Ecto neural progenitor cell (in vitro differentiated cells): Measurements from ENCODE around the gene BPIFA1.
A peak's percentile ranks its signal among the peaks of the same experiment; 100 is the strongest.

ENCODE experiments used
- DNase-seq: peaks from one replicate; pipeline ENCODE4 v3.0.0-alpha.2; 2018; ENCODE audit warnings: low spot score

Gene BPIFA1

GRCh38 chr20:33235696-33236095, at the start of gene BPIFA1:
BPIFA1 (plus strand) TSS chr20:33235996; CDS start chr20:33237712, 1,716 bp downstream.
- no peak for DNase-seq

DNA sequence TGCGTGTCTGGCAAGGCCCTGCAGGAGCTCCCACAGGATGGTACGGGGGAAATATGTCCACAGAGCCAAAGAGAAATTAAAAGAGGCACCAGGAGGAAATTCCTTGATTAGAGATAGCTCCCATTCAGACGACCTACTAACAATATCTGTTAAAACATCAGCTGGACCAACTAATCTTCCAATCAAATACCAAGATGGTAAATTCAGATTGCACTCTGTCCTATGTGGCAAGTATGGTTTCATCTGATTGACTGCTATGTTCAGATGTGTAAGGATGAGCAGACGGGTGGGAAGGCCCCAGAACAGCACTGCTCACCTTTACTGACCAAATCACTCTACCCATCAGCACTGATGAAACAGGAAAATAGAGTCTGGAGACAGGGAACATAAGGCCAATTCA, 48.3 kb upstream of the BPIFA1 start:
- DNase-seq = no peak

GRCh38 chr20:33188421-33188820, 47.4 kb upstream of the BPIFA1 start:
- no peak for DNase-seq

- DNase-seq = no peak
These were observed 44.3 kb upstream of the BPIFA1 start for GRCh38 chr20:33191484-33191883.

- no peak for DNase-seq
These were observed 43.8 kb upstream of the BPIFA1 start for GRCh38 chr20:33191955-33192354.

- DNase-seq = no peak
These were observed 42.8 kb upstream of the BPIFA1 start for GRCh38 chr20:33192912-33193501.

- no peak for DNase-seq
These were observed 36.8 kb upstream of the BPIFA1 start for GRCh38 chr20:33199026-33199425.

DNA sequence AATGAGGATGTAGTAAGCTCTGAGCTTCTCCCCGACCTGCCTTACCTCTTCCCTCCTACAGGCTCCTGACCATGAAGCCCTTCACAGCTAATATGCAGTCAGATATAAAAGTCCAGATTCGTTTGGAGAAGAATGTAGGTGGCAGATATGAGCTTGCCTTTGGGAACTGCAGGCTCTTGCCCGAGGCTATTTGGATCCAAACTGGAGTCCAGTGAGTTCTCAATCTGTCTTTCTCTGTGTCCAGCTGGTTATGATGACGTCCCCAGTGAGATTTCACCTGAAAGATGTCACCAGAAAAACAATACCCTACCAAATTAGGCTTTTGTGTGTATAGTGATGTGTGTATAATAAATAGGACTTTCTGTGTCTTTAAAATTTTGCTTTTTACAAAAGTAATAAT, 33.3 kb upstream of the BPIFA1 start:
- no peak for DNase-seq

GRCh38 chr20:33203444-33203843, 32.4 kb upstream of the BPIFA1 start:
- no peak for DNase-seq

GRCh38 chr20:33209789-33210188, 26.0 kb upstream of the BPIFA1 start:
- DNase-seq = peak; percentile 86

DNA sequence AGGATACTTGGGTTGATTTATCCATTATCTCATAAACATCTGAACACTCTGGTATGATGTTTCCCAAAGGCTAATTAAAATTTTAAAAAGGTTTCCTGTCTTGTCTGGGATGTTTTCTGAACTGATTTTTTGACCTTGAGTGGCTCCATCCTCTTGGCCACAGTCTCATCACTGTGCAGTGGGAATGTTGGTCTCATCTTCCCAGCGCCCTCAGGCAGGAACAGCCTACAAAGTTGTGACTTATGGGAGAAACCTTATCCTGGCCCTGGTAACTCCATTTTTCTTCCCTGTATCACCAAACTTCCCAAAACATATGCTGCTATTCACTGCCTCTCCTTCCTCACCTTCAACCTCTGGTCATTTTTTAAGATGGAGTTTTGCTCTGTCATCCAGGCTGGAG, 25.4 kb upstream of the BPIFA1 start:
- no peak for DNase-seq

DNA sequence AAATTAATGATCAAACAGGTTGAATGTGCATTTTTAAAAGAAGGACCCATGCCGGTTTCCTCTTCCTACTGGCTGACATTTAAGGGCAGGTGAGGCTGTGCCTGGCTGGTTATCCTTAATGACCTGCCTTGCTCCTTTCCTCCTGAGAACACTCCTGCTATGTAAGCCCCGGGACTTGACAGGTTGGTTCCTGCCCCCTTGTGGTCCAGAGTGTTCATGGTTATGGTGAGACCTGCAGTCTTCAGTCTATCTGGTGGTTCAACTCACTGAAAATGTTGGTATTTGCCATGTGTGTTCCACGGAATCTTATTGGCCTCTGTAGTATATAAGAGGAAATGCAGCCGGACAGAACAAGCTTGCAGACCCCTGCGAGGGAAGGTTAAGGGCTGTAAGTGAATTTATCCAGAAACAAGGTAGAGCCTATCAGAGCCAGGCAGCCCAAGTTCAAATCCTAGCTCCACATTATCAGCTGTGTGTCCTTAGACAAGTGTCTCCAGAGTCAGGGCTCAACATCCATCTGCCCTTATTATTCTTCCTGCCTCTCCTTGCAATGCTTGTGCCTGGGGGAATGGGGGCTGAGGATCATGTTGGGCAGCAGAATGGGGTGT, 23.9 kb upstream of the BPIFA1 start:
- peak; percentile 62 for DNase-seq

GRCh38 chr20:33217052-33217451, 18.7 kb upstream of the BPIFA1 start, which contains the start of gene BPIFA3:
BPIFA3 (plus strand) TSS chr20:33217352; CDS start chr20:33217537, 185 bp downstream.
- DNase-seq = no peak

GRCh38 chr20:33224399-33224798, 11.4 kb upstream of the BPIFA1 start:
- DNase-seq = no peak

DNA sequence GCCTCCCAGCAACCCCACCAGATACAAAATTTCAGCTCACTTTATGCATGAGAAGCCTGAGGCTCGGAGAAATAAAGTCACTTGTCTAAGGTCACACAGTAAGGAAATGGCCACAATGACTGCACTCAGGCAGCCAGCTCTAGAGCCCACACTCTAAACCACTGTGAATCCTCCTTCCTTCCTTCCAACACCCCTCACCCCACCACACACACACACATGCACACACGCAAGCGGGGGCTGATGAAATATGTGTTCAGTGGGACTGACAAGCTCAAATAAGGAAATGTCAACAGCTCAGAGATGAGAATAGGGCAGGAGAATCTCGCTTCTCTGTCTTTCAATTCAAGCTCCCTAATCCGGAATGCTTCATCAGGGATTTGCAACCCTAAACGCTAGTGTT, 6.0 kb upstream of the BPIFA1 start:
- DNase-seq = no peak

GRCh38 chr20:33231237-33231636, 4.6 kb upstream of the BPIFA1 start:
- no peak for DNase-seq

- DNase-seq = no peak
These were observed 3.2 kb upstream of the BPIFA1 start for GRCh38 chr20:33232486-33233072.

DNA sequence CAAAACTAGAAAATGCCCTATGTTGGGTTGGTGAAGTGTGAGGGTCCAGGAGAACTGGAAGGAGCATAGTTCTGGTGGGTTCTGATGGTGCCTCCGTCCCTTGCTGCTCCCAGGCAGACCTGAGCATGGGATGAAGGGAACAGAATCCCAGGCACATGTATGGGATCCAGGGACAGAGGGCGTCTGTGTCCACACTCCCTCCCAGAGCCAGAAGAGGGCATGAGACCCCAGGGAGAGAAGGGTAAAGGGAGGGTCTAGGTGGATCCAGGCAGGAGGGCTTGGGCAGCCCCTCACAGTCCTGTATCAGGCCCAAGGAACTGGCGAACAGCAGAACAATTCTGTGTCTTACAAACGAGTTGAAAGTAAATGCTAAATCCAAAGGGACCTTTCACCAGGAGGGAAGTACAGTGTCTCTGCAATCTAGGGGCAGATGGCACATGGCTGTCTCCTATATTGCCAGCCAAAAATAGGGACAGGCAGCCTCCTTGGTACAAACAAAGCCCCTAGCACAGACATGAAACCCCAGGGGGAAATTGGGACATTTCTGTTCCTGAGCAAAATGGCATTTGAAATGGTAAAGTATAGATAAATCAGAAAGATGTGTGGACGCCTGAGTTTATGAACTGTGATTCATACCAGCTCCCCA, 2.5 kb upstream of the BPIFA1 start:
- DNase-seq = peak; percentile 56

DNA sequence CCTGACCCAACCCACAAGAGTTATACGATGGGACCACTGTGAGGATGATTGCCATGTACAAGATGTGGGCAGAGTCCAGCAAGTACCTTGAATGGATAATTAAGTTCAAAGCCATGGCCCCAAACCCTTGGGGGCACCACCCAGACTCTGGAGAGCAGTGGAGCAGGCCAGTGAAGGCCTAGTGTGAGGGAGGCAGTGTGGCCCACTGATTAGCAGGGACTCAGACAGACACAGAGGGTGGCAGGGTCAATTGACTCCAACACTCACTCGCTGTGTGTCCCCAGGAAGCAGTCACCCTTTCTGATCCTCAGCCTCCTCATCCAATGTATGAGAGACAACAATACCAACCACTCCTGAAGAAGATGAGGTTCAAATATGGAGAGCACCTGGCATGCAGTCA, 1.7 kb upstream of the BPIFA1 start:
- DNase-seq = no peak

GRCh38 chr20:33236351-33236750, 555 bp downstream of the BPIFA1 start:
- no peak for DNase-seq

DNA sequence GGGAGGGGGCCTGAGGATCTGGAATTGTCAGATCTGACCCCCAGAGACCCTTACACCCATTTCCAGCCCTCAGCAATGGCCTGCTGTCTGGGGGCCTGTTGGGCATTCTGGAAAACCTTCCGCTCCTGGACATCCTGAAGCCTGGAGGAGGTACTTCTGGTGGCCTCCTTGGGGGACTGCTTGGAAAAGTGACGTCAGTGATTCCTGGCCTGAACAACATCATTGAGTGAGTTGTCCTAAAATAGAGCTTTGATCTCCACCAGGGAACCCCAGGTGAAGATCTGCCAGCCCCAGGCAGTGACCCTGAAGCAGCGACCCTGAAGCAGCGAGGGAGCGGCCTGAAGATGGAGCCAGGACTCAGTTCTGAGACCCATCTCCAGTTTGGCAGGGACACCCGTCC, 2.2 kb downstream of the BPIFA1 start:
- no peak for DNase-seq

- DNase-seq = no peak
These were observed 3.6 kb downstream of the BPIFA1 start for GRCh38 chr20:33239418-33239817.
